Stimulated activated naive B cell treated with anti-CD40 and anti-IgM and Interleukin-4, amounts not matched to agents 10 μg/mL and 1 μg/mL and 100 μg/mL, for 72 hours (primary cell): Measurements from ENCODE around the gene COL7A1.
"Not testable (repeated sequence)": the region's sequence is repeated elsewhere in the genome, so short reads cannot be mapped to it uniquely, and the experiment has no call there.

ENCODE experiments used
- ATAC-seq, 2 donors: fragments of 150-1000 bp; cut with Tn5 transposase; replicated peaks; 2 replicates each; pipeline ENCODE4 v1.10.0; 2021; ENCODE audit warnings: moderate library complexity in 1 of 2
- DNase-seq: peaks from one replicate; pipeline ENCODE4 v3.0.0; 2021
- H3K27ac Mint-ChIP-seq: one replicate; pipeline ENCODE4 v1.8.0; 2022; ENCODE audit warnings: mild to moderate bottlenecking, mixed read lengths
- H3K27me3 Mint-ChIP-seq, 2 donors: one replicate each; pipeline ENCODE4 v1.8.0; 2022; ENCODE audit warnings: mixed read lengths in 2 of 2
- H3K36me3 Mint-ChIP-seq, 2 donors: one replicate each; pipeline ENCODE4 v1.8.0; 2022; ENCODE audit warnings: mixed read lengths in 2 of 2, mild to moderate bottlenecking in 1 of 2
- H3K4me1 Mint-ChIP-seq, 2 donors: one replicate each; pipeline ENCODE4 v1.8.0; 2022; ENCODE audit warnings: mixed read lengths in 2 of 2, mild to moderate bottlenecking in 1 of 2
- H3K4me3 Mint-ChIP-seq, 2 donors: one replicate each; pipeline ENCODE4 v1.8.0; 2022; ENCODE audit warnings: mild to moderate bottlenecking in 2 of 2, mixed read lengths in 2 of 2, moderate library complexity in 1 of 2
- H3K9me3 Mint-ChIP-seq, 2 donors: one replicate each; pipeline ENCODE4 v1.8.0; 2022; ENCODE audit warnings: mixed read lengths in 2 of 2, mild to moderate bottlenecking in 1 of 2

Gene COL7A1

GRCh38 chr3:48555949-48556795, 39.0 kb downstream of the COL7A1 start:
- no peak for DNase-seq
- peak overlapping the region; percentile 96 for H3K27ac Mint-ChIP-seq
- H3K4me3 Mint-ChIP-seq: peak overlapping the region; percentile 87
- H3K4me1 Mint-ChIP-seq: peaks cover 30 to 43% of the 10 kb centered on the region in 2 donors
- no peaks in the 10 kb centered on the region for H3K9me3 Mint-ChIP-seq
- no peaks in the 10 kb centered on the region for H3K27me3 Mint-ChIP-seq
- no peaks in the 10 kb centered on the region for H3K36me3 Mint-ChIP-seq
- no peak for ATAC-seq

GRCh38 chr3:48555231-48555948, 39.7 kb downstream of the COL7A1 start:
- Mint-ChIP-seq H3K4me1 (peaks cover 28 to 38% of the 10 kb centered on the region in 2 donors), H3K4me3 (peak overlapping the region; percentile 51 to 60), H3K9me3 (no peaks in the 10 kb centered on the region), H3K27ac (no peak overlapping the region), H3K27me3 (no peaks in the 10 kb centered on the region), H3K36me3 (no peaks in the 10 kb centered on the region)
- ATAC-seq (no peak), DNase-seq (no peak)

GRCh38 chr3:48553886-48554845, 41.0 kb downstream of the COL7A1 start:
- Mint-ChIP-seq H3K27me3 (no peaks in the 10 kb centered on the region), H3K4me1 (peaks cover 18 to 27% of the 10 kb centered on the region in 2 donors), H3K36me3 (no peaks in the 10 kb centered on the region), H3K27ac (peak overlapping the region; percentile 20), H3K4me3 (no peak overlapping the region), H3K9me3 (no peaks in the 10 kb centered on the region)
- no peak for ATAC-seq
- no peak for DNase-seq

- Mint-ChIP-seq H3K4me1 (peaks cover 13 to 19% of the 10 kb centered on the region in 2 donors), H3K27me3 (no peaks in the 10 kb centered on the region), H3K4me3 (no peak overlapping the region), H3K27ac (peak overlapping the region; percentile 42), H3K36me3 (no peaks in the 10 kb centered on the region), H3K9me3 (no peaks in the 10 kb centered on the region)
- ATAC-seq (no peak), DNase-seq (no peak)
These were observed 41.8 kb downstream of the COL7A1 start for GRCh38 chr3:48553361-48553760.

- Mint-ChIP-seq H3K4me3 (no peak overlapping the region), H3K36me3 (no peaks in the 10 kb centered on the region), H3K4me1 (peaks cover 10 to 13% of the 10 kb centered on the region in 2 donors), H3K27ac (no peak overlapping the region), H3K27me3 (no peaks in the 10 kb centered on the region), H3K9me3 (no peaks in the 10 kb centered on the region)
- ATAC-seq: no peak
- no peak for DNase-seq
These were observed 42.8 kb downstream of the COL7A1 start for GRCh38 chr3:48552111-48552951.

- DNase-seq, H3K27ac Mint-ChIP-seq, H3K36me3 Mint-ChIP-seq, ATAC-seq, H3K27me3 Mint-ChIP-seq, H3K4me3 Mint-ChIP-seq, H3K9me3 Mint-ChIP-seq, H3K4me1 Mint-ChIP-seq: not testable (repeated sequence)
These were observed 43.5 kb downstream of the COL7A1 start for GRCh38 chr3:48551651-48552050.

- Mint-ChIP-seq H3K4me1 (no peaks in the 10 kb centered on the region), H3K4me3 (no peak overlapping the region), H3K9me3 (no peaks in the 10 kb centered on the region), H3K27me3 (no peaks in the 10 kb centered on the region), H3K27ac (no peak overlapping the region), H3K36me3 (no peaks in the 10 kb centered on the region)
- peak; percentile 68 for DNase-seq
- peak; percentile 98 to 100 for ATAC-seq
These were observed 46.1 kb downstream of the COL7A1 start for GRCh38 chr3:48548729-48549705.

GRCh38 chr3:48548126-48548525, 47.0 kb downstream of the COL7A1 start:
- Mint-ChIP-seq H3K27me3 (peaks cover 4 to 6% of the 10 kb centered on the region in 2 donors), H3K9me3 (no peaks in the 10 kb centered on the region), H3K36me3 (no peaks in the 10 kb centered on the region), H3K4me3 (no peak overlapping the region), H3K27ac (no peak overlapping the region), H3K4me1 (no peaks in the 10 kb centered on the region)
- no peak for DNase-seq
- no peak for ATAC-seq

GRCh38 chr3:48546203-48546829, 48.8 kb downstream of the COL7A1 start:
- no peak overlapping the region for H3K27ac Mint-ChIP-seq
- H3K9me3 Mint-ChIP-seq: no peaks in the 10 kb centered on the region
- no peak for ATAC-seq
- no peak for DNase-seq
- H3K4me3 Mint-ChIP-seq: no peak overlapping the region
- no peaks in the 10 kb centered on the region for H3K36me3 Mint-ChIP-seq
- no peaks in the 10 kb centered on the region for H3K4me1 Mint-ChIP-seq
- peaks cover 4 to 11% of the 10 kb centered on the region in 2 donors for H3K27me3 Mint-ChIP-seq

GRCh38 chr3:48544141-48544540, 51.0 kb downstream of the COL7A1 start:
- Mint-ChIP-seq H3K4me3 (no peak overlapping the region), H3K36me3 (no peaks in the 10 kb centered on the region)

GRCh38 chr3:48543271-48543866, 51.8 kb downstream of the COL7A1 start:
- H3K36me3 Mint-ChIP-seq: no peaks in the 10 kb centered on the region
- H3K4me1 Mint-ChIP-seq: no peaks in the 10 kb centered on the region

More at GRCh38 chr3:48544141-48544540, 51.0 kb downstream of the COL7A1 start:
- Mint-ChIP-seq H3K27me3 (peaks cover 4 to 11% of the 10 kb centered on the region in 2 donors), H3K27ac (no peak overlapping the region), H3K4me1 (no peaks in the 10 kb centered on the region), H3K9me3 (no peaks in the 10 kb centered on the region)
- DNase-seq (no peak), ATAC-seq (no peak)

GRCh38 chr3:48538451-48538850, 56.7 kb downstream of the COL7A1 start:
- H3K4me3 Mint-ChIP-seq: no peak overlapping the region
- H3K27ac Mint-ChIP-seq: no peak overlapping the region
- peak; percentile 31 to 33 for ATAC-seq
- H3K36me3 Mint-ChIP-seq: peaks cover 0 to 16% of the 10 kb centered on the region in 2 donors
- H3K4me1 Mint-ChIP-seq: no peaks in the 10 kb centered on the region
- DNase-seq: no peak
- H3K27me3 Mint-ChIP-seq: peaks cover under 1 to 7% of the 10 kb centered on the region in 2 donors
- no peaks in the 10 kb centered on the region for H3K9me3 Mint-ChIP-seq

More at GRCh38 chr3:48543271-48543866, 51.8 kb downstream of the COL7A1 start:
- ATAC-seq: no peak
- Mint-ChIP-seq H3K27ac (no peak overlapping the region), H3K4me3 (no peak overlapping the region), H3K9me3 (no peaks in the 10 kb centered on the region), H3K27me3 (peaks cover 4 to 11% of the 10 kb centered on the region in 2 donors)
- DNase-seq: no peak
